H1 (cell line): ENCODE data around the gene TMA7. TPM values are rescaled to one million over a fixed set of nuclear protein-coding genes. Genes with fewer than 3 reads are reported as not detected.

ENCODE experiments used
- CTCF ChIA-PET: fragments of 300-600 bp; sonication (Branson Sonifier 250); formaldehyde crosslinking; loops from one replicate; lab custom pipeline; 2021; ENCODE audit not compliant: partially characterized antibody; lab: Charles Lee
- POLR2A ChIA-PET: fragments of 300-600 bp; sonication (Branson Sonifier 250); formaldehyde crosslinking; loops from one replicate; lab custom pipeline; 2021; ENCODE audit warnings: inconsistent platforms; ENCODE audit not compliant: partially characterized antibody; lab: Charles Lee
- DNase-seq, 2 experiments: peaks; one replicate each; pipeline versions ENCODE4 v3.0.0 to v3.0.0-alpha.2; 2010 to 2022; ENCODE audit warnings: low spot score in 2 of 2, low read depth in 1 of 2, mixed read lengths in 1 of 2
- FAIRE-seq: peaks from 2 replicates; lab custom pipeline; 2011; peaks lifted over from hg19 to GRCh38; lab: Jason Lieb, UNC
- H2AFZ ChIP-seq: 2 replicates; pipeline ENCODE4 v1.8.1; 2012; ENCODE audit warnings: low read length, inconsistent platforms
- H2AK5ac ChIP-seq: 2 replicates; pipeline ENCODE4 v1.6.1; 2013; ENCODE audit warnings: low read depth, low read length
- H2BK120ac ChIP-seq: replicated peaks from 2 replicates; pipeline ENCODE3; 2013; ENCODE audit warnings: low read depth, low read length, inconsistent platforms
- H2BK12ac ChIP-seq: 2 replicates; pipeline ENCODE4 v1.6.1; 2013; ENCODE audit warnings: low read depth, low read length
- H2BK15ac ChIP-seq: 2 replicates; pipeline ENCODE4 v1.6.1; 2013; ENCODE audit warnings: low read length
- H2BK20ac ChIP-seq: 2 replicates; pipeline ENCODE4 v1.6.1; 2013; ENCODE audit warnings: low read length
- H2BK5ac ChIP-seq: 2 replicates; pipeline ENCODE4 v1.6.1; 2013; ENCODE audit warnings: low read depth, low read length
- H3K14ac ChIP-seq: 2 replicates; pipeline ENCODE4 v1.6.1; 2013; ENCODE audit warnings: inconsistent platforms; ENCODE audit not compliant: insufficient read length
- H3K18ac ChIP-seq: 2 replicates; pipeline ENCODE4 v1.6.1; 2013; ENCODE audit warnings: low read length; ENCODE audit errors: extremely low read depth
- H3K23ac ChIP-seq: 2 replicates; pipeline ENCODE4 v1.6.1; 2013; ENCODE audit warnings: inconsistent platforms; ENCODE audit not compliant: insufficient read length
- H3K23me2 ChIP-seq: 2 replicates; pipeline ENCODE4 v1.6.1; 2013; ENCODE audit warnings: low read depth, low read length
- H3K27ac ChIP-seq: 2 replicates; pipeline ENCODE4 v1.6.1; 2011; ENCODE audit warnings: low read depth, low read length, inconsistent platforms
- H3K27me3 ChIP-seq, 4 experiments: replicated peaks in 1 of 4; 1 replicate in 1 of 4; 2 replicates in 3 of 4; pipeline versions ENCODE4 v1.6.1 to v1.8.1; 2011 to 2013; ENCODE audit warnings: low read length in 3 of 4, mild to moderate bottlenecking in 3 of 4, inconsistent platforms in 2 of 4, mixed read lengths in 2 of 4, moderate library complexity in 1 of 4; ENCODE audit not compliant: control insufficient read depth in 3 of 4, insufficient read depth in 3 of 4; ENCODE audit errors: extremely low read depth in 1 of 4
- H3K36me3 ChIP-seq, 4 experiments: 2 replicates each; pipeline versions ENCODE4 v1.6.1 to v1.8.1; 2011 to 2013; ENCODE audit warnings: mild to moderate bottlenecking in 4 of 4, low read length in 3 of 4, moderate library complexity in 2 of 4, control low read depth in 1 of 4, inconsistent platforms in 1 of 4; ENCODE audit not compliant: insufficient read depth in 4 of 4, control insufficient read depth in 2 of 4
- H3K4ac ChIP-seq: replicated peaks from 2 replicates; pipeline ENCODE3; 2013; ENCODE audit warnings: low read length, low read depth, mixed read lengths, inconsistent platforms; ENCODE audit not compliant: insufficient read length
- H3K4me1 ChIP-seq, 4 experiments: replicated peaks in 1 of 4; 1 replicate in 1 of 4; 2 replicates in 3 of 4; pipeline versions ENCODE4 v1.6.1 to v1.8.1; 2011 to 2013; ENCODE audit warnings: low read length in 3 of 4, inconsistent platforms in 2 of 4, mixed read lengths in 1 of 4; ENCODE audit not compliant: insufficient read depth in 4 of 4, control insufficient read depth in 3 of 4
- H3K4me2 ChIP-seq, 2 experiments: 2 replicates each; pipeline versions ENCODE4 v1.6.1 to v1.8.1; 2011 to 2013; ENCODE audit warnings: low read depth in 2 of 2, low read length in 2 of 2, control low read depth in 1 of 2, inconsistent platforms in 1 of 2, mild to moderate bottlenecking in 1 of 2; ENCODE audit not compliant: insufficient read depth in 1 of 2
- H3K4me3 ChIP-seq, 4 experiments: fragments of 200-600, 300-600 bp in 1 of 4; sonication (generic), shearing (Covaris generic), sonication (Bioruptor Twin) in 1 of 4; 2 replicates each; pipeline versions ENCODE4 v1.5.1 to v1.8.1; 2011 to 2016; ENCODE audit warnings: low read length in 4 of 4, low read depth in 3 of 4, control low read depth in 2 of 4, inconsistent platforms in 2 of 4, mild to moderate bottlenecking in 2 of 4, mixed read lengths in 1 of 4, moderate library complexity in 1 of 4; ENCODE audit not compliant: insufficient read depth in 2 of 4; ENCODE audit errors: extremely low read depth in 1 of 4
- H3K56ac ChIP-seq: replicated peaks from 2 replicates; pipeline ENCODE3; 2013; ENCODE audit warnings: low read depth, mild to moderate bottlenecking, mixed read lengths, low read length, inconsistent platforms; ENCODE audit not compliant: insufficient read length
- H3K79me1 ChIP-seq: 2 replicates; pipeline ENCODE4 v1.6.1; 2013; ENCODE audit warnings: low read depth, low read length, control low read depth
- H3K79me2 ChIP-seq, 2 experiments: 2 replicates each; pipeline versions ENCODE4 v1.6.1 to v1.8.1; 2012 to 2013; ENCODE audit warnings: low read length in 2 of 2, mild to moderate bottlenecking in 2 of 2, inconsistent platforms in 1 of 2; ENCODE audit not compliant: insufficient read depth in 2 of 2, control insufficient read depth in 1 of 2
- H3K9ac ChIP-seq, 4 experiments: replicated peaks in 1 of 4; 1 replicate in 1 of 4; 2 replicates in 3 of 4; pipeline versions ENCODE4 v1.6.1 to v1.8.1; 2011 to 2013; ENCODE audit warnings: low read depth in 3 of 4, low read length in 3 of 4, control low read depth in 2 of 4, mild to moderate bottlenecking in 2 of 4, moderate library complexity in 2 of 4, inconsistent platforms in 1 of 4; ENCODE audit errors: extremely low read depth in 1 of 4
- H3K9me3 ChIP-seq, 2 experiments: 2 replicates each; pipeline versions ENCODE4 v1.6.1 to v1.8.1; 2012 to 2013; ENCODE audit warnings: mild to moderate bottlenecking in 2 of 2, moderate library complexity in 2 of 2, control low read depth in 1 of 2, inconsistent platforms in 1 of 2, low read depth in 1 of 2, low read length in 1 of 2, mixed read lengths in 1 of 2; ENCODE audit not compliant: insufficient read depth in 2 of 2
- H4K20me1 ChIP-seq, 2 experiments: replicated peaks in 1 of 2; 2 replicates each; pipeline versions ENCODE3 to v1.8.1; 2011 to 2013; ENCODE audit warnings: inconsistent platforms in 2 of 2, low read length in 2 of 2, mild to moderate bottlenecking in 1 of 2; ENCODE audit not compliant: insufficient read depth in 2 of 2, control insufficient read depth in 1 of 2
- H4K5ac ChIP-seq: 2 replicates; pipeline ENCODE4 v1.6.1; 2013; ENCODE audit warnings: low read length, low read depth, mixed read lengths, inconsistent platforms; ENCODE audit not compliant: insufficient read length
- H4K8ac ChIP-seq: 2 replicates; pipeline ENCODE4 v1.8.0; 2013; ENCODE audit warnings: mild to moderate bottlenecking, moderate library complexity, low read length, inconsistent platforms; ENCODE audit not compliant: insufficient read depth; ENCODE audit errors: extremely low read depth
- H4K91ac ChIP-seq: replicated peaks from 2 replicates; pipeline ENCODE3; 2013; ENCODE audit warnings: low read length, mixed read lengths, inconsistent platforms; ENCODE audit not compliant: insufficient read length
- EGR1 ChIP-seq: IDR thresholded peaks from 2 replicates; pipeline ENCODE4 v1.6.1; 2011; ENCODE audit warnings: low read depth, low read length, borderline replicate concordance
- POLR2AphosphoS5 ChIP-seq: IDR thresholded peaks from 2 replicates; pipeline ENCODE4 v1.6.1; 2011; ENCODE audit warnings: low read depth, low read length
- WGBS, 2 experiments: shearing (Covaris generic) in 1 of 2; methylation state at CpG; one replicate each; pipeline versions ENCODE4 v1.1.6 to v1.1.7; 2013 to 2015; ENCODE audit warnings: low lambda C conversion rate in 2 of 2, mixed read lengths in 2 of 2, inconsistent platforms in 1 of 2, low coverage in 1 of 2, missing lambda C conversion rate in 1 of 2; ENCODE audit not compliant: insufficient replicate concordance in 2 of 2, insufficient coverage in 1 of 2, insufficient read length in 1 of 2; ENCODE audit errors: extremely low coverage in 1 of 2, missing lambda C conversion rate in 1 of 2; 5-methylcytosine and 5-hydroxymethylcytosine counted together
- polyA plus RNA-seq, 7 experiments: library from polyadenylated mRNA; depleted of rRNA in 3 of 7; stranded (reverse) in 5 of 7; unstranded in 2 of 7; fragments of >200 nt in 5 of 7; fragments of 200-250 nt in 2 of 7; gene quantifications; 1 replicate in 5 of 7; 2 replicates in 1 of 7; 4 replicates in 1 of 7; pipeline versions ENCODE4 v1.2.1 to v1.2.3, GENCODE V29; 2011 to 2013; ENCODE audit warnings: missing spikeins in 2 of 7, mixed read lengths in 2 of 7
- total RNA-seq: library from RNA; stranded (reverse); fragmentation: NEBNext Ultra II Directional; extraction: Animal tissue kit (Norgen Biotek cat#: 25700); gene quantifications from 2 replicates; pipeline ENCODE4 v1.2.1, GENCODE V29; 2021

Gene TMA7
- total and polyA plus RNA-seq, 2 of the 8 experiments (the other 6 are each of a cell fraction or from before 2014, with no cell fraction given) = 138 to 305 TPM

DNA sequence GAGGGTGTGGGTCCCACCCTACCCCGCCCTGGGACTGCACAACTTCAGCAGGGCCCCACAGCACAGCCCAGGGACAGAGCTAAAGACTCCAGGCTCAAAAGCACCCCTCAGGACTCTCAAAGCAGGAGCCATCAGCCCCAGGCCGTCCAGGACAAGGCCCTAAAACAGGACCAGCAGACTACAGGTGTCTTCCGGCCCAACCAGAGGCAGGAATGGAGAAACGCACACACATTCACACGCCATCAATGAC is 32.5 kb downstream of the TMA7 start:
- Histone ChIP-seq H2AFZ (peak overlapping the region; percentile 28; the same call in 1 of the 2 replicates), H3K18ac (peak overlapping the region; percentile 96), H3K56ac (peak overlapping the region; percentile 74), H3K23ac (no peak overlapping the region), H2BK5ac (peak overlapping the region; percentile 100), H2BK12ac (peak overlapping the region; percentile 100), H3K23me2 (peaks cover 6% of the 10 kb centered on the region), H3K36me3 (peaks cover 3 to 25% (median 7%) of the 10 kb centered on the region in 4 experiments; a peak in 7 of 8 replicates), H3K4me1 (peaks cover 0 to 28% (median 19%) of the 10 kb centered on the region in 4 experiments; a peak in 6 of 7 replicates), H2BK120ac (peak overlapping the region; percentile 68), H3K14ac (no peak overlapping the region), H2BK20ac (0 out of 2 replicates have a peak overlapping the region, but pooled peaks have one; percentile 32), H3K4ac (peak overlapping the region; percentile 63), H3K79me2 (peaks cover 0 to 22% of the 10 kb centered on the region in 2 experiments; a peak in 2 of 4 replicates), H4K20me1 (peaks cover 0 to 4% of the 10 kb centered on the region in 2 experiments), H3K27ac (peak overlapping the region; percentile 97), H2BK15ac (0 out of 2 replicates have a peak overlapping the region, but pooled peaks have one; percentile 61), H4K91ac (peak overlapping the region; percentile 99), H3K9me3 (no peaks in the 10 kb centered on the region), H3K4me2 (peak overlapping the region; percentile 91 to 97), H2AK5ac (peak overlapping the region; percentile 98), H4K5ac (peak overlapping the region; percentile 82), H3K27me3 (no peaks in the 10 kb centered on the region), H3K79me1 (peaks cover 10% of the 10 kb centered on the region), H4K8ac (peak overlapping the region; percentile 91), H3K4me3 (peak overlapping the region; percentile 54 to 79 (median 69)), H3K9ac (peak overlapping the region in 3 of 4 experiments; percentile 81 to 87 (median 82); a peak in 6 of 7 replicates)
- DNase-seq (peak in 1 of 2 experiments; percentile 25), FAIRE-seq (no peak)
- CTCF ChIA-PET = interaction anchor here (0.7 to 21.5 kb wide), 20 partner anchors 8 to 232 kb away, joined by 3 to 251 read pairs (median 4); partner anchors contain the start of gene SHISA5
- peak; percentile 59; the same call in 1 of the 2 replicates for TF ChIP-seq POLR2AphosphoS5
- no peak for TF ChIP-seq EGR1
- POLR2A ChIA-PET = interaction anchor here (0.6 to 7.6 kb wide), 17 partner anchors 9 to 201 kb away, joined by 3 to 83 read pairs (median 10); partner anchors contain the start of genes ATRIP, CCDC51, PFKFB4 and PLXNB1
- WGBS, 2 experiments = 19% methylated on average over 5 of the region's 5 CpGs; no CpG with 5 or more reads in 1 of the 2 experiments
